Endodermal cell (in vitro differentiated cells): ENCODE measurements around the gene FOXR1. TPM values are rescaled to one million over a fixed set of nuclear protein-coding genes. Genes with fewer than 3 reads are reported as not detected.
A peak's percentile ranks its signal among the peaks of the same experiment; 100 is the strongest.

Source experiments
- DNase-seq: peaks from one replicate; pipeline ENCODE4 v3.0.0-alpha.2; 2017
- H3K27ac ChIP-seq: 2 replicates; pipeline ENCODE4 v1.5.1; 2013; ENCODE audit warnings: mild to moderate bottlenecking, low read depth, low read length, moderate library complexity
- H3K27me3 ChIP-seq: 2 replicates; pipeline ENCODE4 v1.6.1; 2013; ENCODE audit warnings: mild to moderate bottlenecking, low read length, moderate library complexity; ENCODE audit not compliant: insufficient read depth, control insufficient read depth, poor library complexity, severe bottlenecking
- H3K36me3 ChIP-seq: 2 replicates; pipeline ENCODE4 v1.7.0; 2013; ENCODE audit warnings: mild to moderate bottlenecking, low read length, moderate library complexity; ENCODE audit not compliant: control insufficient read depth, insufficient read depth
- H3K4me1 ChIP-seq: one replicate; pipeline ENCODE4 v1.7.0; 2013; ENCODE audit warnings: low read length; ENCODE audit not compliant: control insufficient read depth, insufficient read depth
- H3K4me3 ChIP-seq: 2 replicates; pipeline ENCODE4 v1.5.1; 2013; ENCODE audit warnings: mild to moderate bottlenecking, low read length, moderate library complexity
- H3K9ac ChIP-seq: 2 replicates; pipeline ENCODE4 v1.6.1; 2013; ENCODE audit warnings: mild to moderate bottlenecking, low read length, moderate library complexity; ENCODE audit not compliant: poor library complexity, severe bottlenecking; ENCODE audit errors: extremely low read depth
- H3K9me3 ChIP-seq: 2 replicates; pipeline ENCODE4 v1.6.1; 2013; ENCODE audit warnings: mild to moderate bottlenecking, low read length, moderate library complexity; ENCODE audit not compliant: control insufficient read depth
- H3K27ac Mint-ChIP-seq: 2 replicates; pipeline ENCODE4 v1.8.0; 2020; ENCODE audit warnings: mixed read lengths
- H3K27me3 Mint-ChIP-seq: 2 replicates; pipeline ENCODE4 v1.8.0; 2021; ENCODE audit warnings: mild to moderate bottlenecking, mixed read lengths; ENCODE audit not compliant: insufficient read depth
- H3K36me3 Mint-ChIP-seq: 2 replicates; pipeline ENCODE4 v1.8.0; 2020; ENCODE audit warnings: low read depth, mixed read lengths
- H3K4me1 Mint-ChIP-seq: 2 replicates; pipeline ENCODE4 v1.8.0; 2020; ENCODE audit warnings: mixed read lengths
- H3K4me3 Mint-ChIP-seq: 2 replicates; pipeline ENCODE4 v1.8.0; 2020; ENCODE audit warnings: mild to moderate bottlenecking, moderate library complexity, mixed read lengths
- H3K9me3 Mint-ChIP-seq: 2 replicates; pipeline ENCODE4 v1.8.0; 2020; ENCODE audit warnings: mild to moderate bottlenecking, mixed read lengths
- WGBS, 2 experiments: methylation state at CpG; one replicate each; pipeline versions ENCODE4 v1.1.5 to v1.1.7; 2013; ENCODE audit warnings: missing lambda C conversion rate in 2 of 2, mixed read lengths in 1 of 2; ENCODE audit not compliant: insufficient coverage in 1 of 2, insufficient read length in 1 of 2; 5-methylcytosine and 5-hydroxymethylcytosine counted together
- total RNA-seq, 2 donors: library from RNA; stranded (reverse); fragmentation: NEBNext Ultra II Directional in 1 of 2; extraction: Animal tissue kit (Norgen Biotek cat#: 25700) in 1 of 2; gene quantifications; 2 replicates in 1 of 2; 3 replicates in 1 of 2; pipeline ENCODE4 v1.2.1, GENCODE V29; 2021
- TF ChIP-seq, protein P1 (sequence below): fragments of 200-600 bp; sonication (generic); conservative IDR thresholded peaks from 2 replicates; pipeline ENCODE4 v1.5.0; 2021; ENCODE audit warnings: antibody characterized with exemption, mild to moderate bottlenecking

FOXR1 gene
- total RNA-seq, 2 donors from 2014 or later, result not detected

DNA sequence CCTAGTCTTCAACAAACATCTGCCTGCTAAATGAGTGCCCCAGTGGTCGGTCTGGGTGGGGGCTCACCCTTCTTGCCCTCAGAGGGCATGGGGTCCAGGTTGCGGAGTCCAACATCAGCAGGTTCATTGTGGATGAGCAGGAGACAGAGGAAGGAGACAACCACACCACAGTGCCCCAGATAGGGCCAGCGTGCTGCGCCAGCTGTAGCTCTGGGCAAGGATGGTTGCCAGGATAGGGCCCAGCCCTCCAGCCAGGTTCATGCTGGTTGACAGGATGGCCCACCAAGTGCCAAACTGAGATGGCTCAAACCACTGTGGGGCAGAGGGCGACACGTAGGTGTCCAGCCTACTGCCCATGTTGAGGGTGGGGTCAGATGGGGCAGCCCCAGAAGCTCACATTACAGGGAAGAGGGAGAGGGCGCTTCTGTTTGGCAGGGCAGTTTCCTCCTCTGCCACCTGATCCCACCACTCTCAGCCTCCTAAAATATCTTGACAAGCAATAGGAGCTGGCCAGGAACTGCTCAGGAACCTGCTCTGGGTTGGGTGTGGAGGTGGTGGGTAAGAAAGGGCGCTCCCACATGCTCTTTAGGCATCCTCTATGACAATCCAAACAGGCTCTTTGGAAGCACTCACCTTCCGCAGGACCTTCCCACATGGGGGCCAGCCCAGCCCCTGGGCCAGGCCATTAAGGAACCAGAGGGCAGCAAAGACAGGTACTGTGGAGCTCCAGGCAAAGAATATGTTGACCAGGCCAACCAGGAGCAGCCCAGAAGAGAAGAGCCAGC is 56.2 kb downstream of the FOXR1 start:
- H3K27me3 Mint-ChIP-seq, result no peaks in the 10 kb centered on the region
- H3K4me1 Mint-ChIP-seq, result peaks cover 61% of the 10 kb centered on the region
- peak overlapping the region; percentile 87 for H3K27ac Mint-ChIP-seq
- no peak for DNase-seq
- WGBS, 2 experiments, result 87 to 100% methylated on average over 4 to 9 of the region's 9 CpGs
- no peak overlapping the region for H3K27ac ChIP-seq
- no peaks in the 10 kb centered on the region for H3K9me3 ChIP-seq
- H3K36me3 ChIP-seq, result peaks cover 45% of the 10 kb centered on the region
- no peaks in the 10 kb centered on the region for H3K27me3 ChIP-seq
- peaks cover 27% of the 10 kb centered on the region for H3K4me1 ChIP-seq
- TF ChIP-seq, protein P1, sequence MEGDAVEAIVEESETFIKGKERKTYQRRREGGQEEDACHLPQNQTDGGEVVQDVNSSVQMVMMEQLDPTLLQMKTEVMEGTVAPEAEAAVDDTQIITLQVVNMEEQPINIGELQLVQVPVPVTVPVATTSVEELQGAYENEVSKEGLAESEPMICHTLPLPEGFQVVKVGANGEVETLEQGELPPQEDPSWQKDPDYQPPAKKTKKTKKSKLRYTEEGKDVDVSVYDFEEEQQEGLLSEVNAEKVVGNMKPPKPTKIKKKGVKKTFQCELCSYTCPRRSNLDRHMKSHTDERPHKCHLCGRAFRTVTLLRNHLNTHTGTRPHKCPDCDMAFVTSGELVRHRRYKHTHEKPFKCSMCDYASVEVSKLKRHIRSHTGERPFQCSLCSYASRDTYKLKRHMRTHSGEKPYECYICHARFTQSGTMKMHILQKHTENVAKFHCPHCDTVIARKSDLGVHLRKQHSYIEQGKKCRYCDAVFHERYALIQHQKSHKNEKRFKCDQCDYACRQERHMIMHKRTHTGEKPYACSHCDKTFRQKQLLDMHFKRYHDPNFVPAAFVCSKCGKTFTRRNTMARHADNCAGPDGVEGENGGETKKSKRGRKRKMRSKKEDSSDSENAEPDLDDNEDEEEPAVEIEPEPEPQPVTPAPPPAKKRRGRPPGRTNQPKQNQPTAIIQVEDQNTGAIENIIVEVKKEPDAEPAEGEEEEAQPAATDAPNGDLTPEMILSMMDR, result no peak
- H3K9ac ChIP-seq, result no peak overlapping the region
- H3K4me3 ChIP-seq, result peak overlapping the region; percentile 34
- H3K4me3 Mint-ChIP-seq, result peak overlapping the region; percentile 70
- H3K9me3 Mint-ChIP-seq, result no peaks in the 10 kb centered on the region
- peaks cover 50% of the 10 kb centered on the region for H3K36me3 Mint-ChIP-seq

DNA sequence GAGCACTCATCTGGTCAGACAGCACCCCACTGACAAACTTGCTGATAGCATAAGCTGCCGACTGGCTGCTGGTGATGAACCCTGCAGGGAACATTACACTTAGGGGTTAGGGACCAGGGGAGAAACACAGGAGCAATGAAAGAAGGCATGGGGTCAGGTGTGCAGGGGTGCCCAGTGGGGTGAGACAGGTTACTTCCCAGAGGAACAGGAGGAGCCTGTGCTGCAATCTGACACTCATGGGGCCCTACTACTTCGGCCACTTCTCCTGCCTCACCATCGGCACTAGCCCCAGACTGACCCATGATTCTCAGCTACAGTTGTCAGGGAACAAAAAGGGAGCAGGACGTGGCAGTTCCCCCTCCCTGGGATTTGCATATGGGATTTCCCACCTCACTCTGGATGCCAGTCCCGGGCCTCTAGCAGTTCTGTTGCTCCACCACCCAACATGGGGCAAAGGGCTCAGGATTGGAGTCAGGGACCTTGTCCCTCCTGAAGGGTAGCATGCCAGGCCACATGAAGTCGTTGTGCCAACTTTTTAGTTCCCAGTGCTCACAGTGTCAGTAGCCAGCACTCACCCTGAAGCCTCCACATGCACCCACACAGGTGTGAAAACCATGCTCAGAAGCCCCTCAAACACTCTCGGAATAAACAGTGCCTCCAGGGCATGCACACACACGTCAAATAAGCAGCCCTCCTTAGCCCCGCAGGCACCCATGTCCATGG is 56.9 kb downstream of the FOXR1 start:
- H3K27me3 ChIP-seq, result no peaks in the 10 kb centered on the region
- Mint-ChIP-seq H3K27ac (peak overlapping the region; percentile 87), H3K9me3 (no peaks in the 10 kb centered on the region), H3K4me1 (peaks cover 56% of the 10 kb centered on the region), H3K27me3 (no peaks in the 10 kb centered on the region), H3K4me3 (peak overlapping the region; percentile 70), H3K36me3 (peaks cover 45% of the 10 kb centered on the region)
- TF ChIP-seq, protein P1, result no peak
- H3K36me3 ChIP-seq, result peaks cover 39% of the 10 kb centered on the region
- no peak overlapping the region for H3K9ac ChIP-seq
- WGBS, 2 experiments, result 76 to 84% methylated on average over 8 to 9 of the region's 9 CpGs
- H3K4me3 ChIP-seq, result peak overlapping the region; percentile 93
- peak; percentile 66 for DNase-seq
- H3K9me3 ChIP-seq, result no peaks in the 10 kb centered on the region
- no peak overlapping the region for H3K27ac ChIP-seq
- peaks cover 27% of the 10 kb centered on the region for H3K4me1 ChIP-seq

DNA sequence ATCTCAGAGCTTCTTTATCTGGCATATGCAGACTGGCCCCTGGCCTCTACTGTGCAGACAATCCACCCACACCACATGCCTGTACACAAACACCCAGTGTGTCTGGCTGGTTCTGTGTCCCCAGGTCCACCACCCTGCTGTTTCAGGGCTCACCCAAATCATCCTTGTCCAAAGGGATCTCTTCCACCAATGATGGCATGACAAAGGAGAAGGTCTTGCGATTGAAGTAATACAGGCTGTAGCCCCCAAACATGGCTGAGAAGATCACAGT is 57.4 kb downstream of the FOXR1 start:
- H3K9ac ChIP-seq, result no peak overlapping the region
- peak overlapping the region; percentile 93 for H3K4me3 ChIP-seq
- no peak overlapping the region for H3K27ac ChIP-seq
- Mint-ChIP-seq H3K27me3 (no peaks in the 10 kb centered on the region), H3K9me3 (no peaks in the 10 kb centered on the region), H3K36me3 (peaks cover 40% of the 10 kb centered on the region), H3K4me3 (peak overlapping the region; percentile 70), H3K4me1 (peaks cover 51% of the 10 kb centered on the region), H3K27ac (peak overlapping the region; percentile 87)
- DNase-seq, result peak; percentile 44
- WGBS, 2 experiments, result 91 to 100% methylated on average over 1 of the region's 1 CpG
- TF ChIP-seq, protein P1, result no peak
- no peaks in the 10 kb centered on the region for H3K27me3 ChIP-seq
- H3K4me1 ChIP-seq, result peaks cover 22% of the 10 kb centered on the region
- peaks cover 36% of the 10 kb centered on the region for H3K36me3 ChIP-seq
- no peaks in the 10 kb centered on the region for H3K9me3 ChIP-seq
